ENCODE results near the gene SLC1A2. TPM values are rescaled to one million over a fixed set of nuclear protein-coding genes. Genes with fewer than 3 reads are reported as not detected.

Gene SLC1A2
- total RNA-seq, 4 donors from 2014 or later, result 0.27 to 0.80 (median 0.79) TPM; not detected in 1

- no peak for DNase-seq
- no peak overlapping the region for H3K27ac ChIP-seq
- in situ Hi-C loops (cut with MboI; ENCODE audit: low pct_ligation_motif_present in 1 of 4, low pct_unique_long_range_greater_than_20kb in 1 of 4, low sequenced_read_pairs in 3 of 4), result loop anchor here in 2 of 4 donors (10.0 to 25.0 kb wide), 2 partner anchors 817 to 819 kb away; no protein-coding TSS in a partner anchor
- H3K4me1 ChIP-seq, result peaks cover 0 to 3% (median 0%) of the 10 kb centered on the region in 4 donors
- H3K4me3 ChIP-seq, result no peak overlapping the region
- no peak for TF ChIP-seq EP300 (IDR thresholded peaks at IDR 0.05; ENCODE audit: low read depth)
- TF ChIP-seq CTCF (IDR thresholded peaks at IDR 0.05), result no peak
- TF ChIP-seq POLR2AphosphoS5 (IDR thresholded peaks at IDR 0.05), result no peak
- no peak for TF ChIP-seq POLR2A (IDR thresholded peaks at IDR 0.05)
- intact Hi-C loops (cut with DNase I; ENCODE audit: low total_unique reads), result no loop called here
- H3K9me3 ChIP-seq, result no peaks in the 10 kb centered on the region
- WGBS, 2 donors (ENCODE audit: low coverage in 1 of 2), result 85 to 100% methylated on average over 2 to 7 of the region's 7 CpGs
- H3K27me3 ChIP-seq, result no peaks in the 10 kb centered on the region
- H3K36me3 ChIP-seq, result no peaks in the 10 kb centered on the region
Measured at GRCh38 chr11:35403765-35404387, 15.5 kb downstream of the SLC1A2 start.

- in situ Hi-C loops (cut with MboI; ENCODE audit: low pct_ligation_motif_present in 1 of 4, low pct_unique_long_range_greater_than_20kb in 1 of 4, low sequenced_read_pairs in 3 of 4), result loop anchor here in 2 of 4 donors (10.0 to 25.0 kb wide), 2 partner anchors 816 to 818 kb away; no protein-coding TSS in a partner anchor
- no peaks in the 10 kb centered on the region for H3K27me3 ChIP-seq
- H3K9me3 ChIP-seq, result no peaks in the 10 kb centered on the region
- no peak overlapping the region for H3K27ac ChIP-seq
- intact Hi-C loops (cut with DNase I; ENCODE audit: low total_unique reads), result no loop called here
- H3K36me3 ChIP-seq, result no peaks in the 10 kb centered on the region
- WGBS, 2 donors (ENCODE audit: low coverage in 1 of 2), result 68 to 78% methylated on average over 7 to 9 of the region's 9 CpGs
- DNase-seq, result no peak
- peaks cover 0 to 3% (median 0%) of the 10 kb centered on the region in 4 donors for H3K4me1 ChIP-seq
- H3K4me3 ChIP-seq, result no peak overlapping the region
- no peak for TF ChIP-seq POLR2A (IDR thresholded peaks at IDR 0.05)
- TF ChIP-seq EP300 (IDR thresholded peaks at IDR 0.05; ENCODE audit: low read depth), result no peak
- no peak for TF ChIP-seq POLR2AphosphoS5 (IDR thresholded peaks at IDR 0.05)
- no peak for TF ChIP-seq CTCF (IDR thresholded peaks at IDR 0.05)
Measured at GRCh38 chr11:35402751-35403660, 16.4 kb downstream of the SLC1A2 start.

GRCh38 chr11:35398881-35399280, 20.5 kb downstream of the SLC1A2 start:
- WGBS, 2 donors (ENCODE audit: low coverage in 1 of 2), result 57% methylated on average over 1 of the region's 1 CpG
- no peak for TF ChIP-seq POLR2AphosphoS5 (IDR thresholded peaks at IDR 0.05)
- no peak for TF ChIP-seq CTCF (IDR thresholded peaks at IDR 0.05)
- no peak for TF ChIP-seq EP300 (IDR thresholded peaks at IDR 0.05; ENCODE audit: low read depth)
- no peak for TF ChIP-seq POLR2A (IDR thresholded peaks at IDR 0.05)

GRCh38 chr11:35394941-35395340, 24.4 kb downstream of the SLC1A2 start:
- no peak overlapping the region for H3K4me3 ChIP-seq
- no peaks in the 10 kb centered on the region for H3K9me3 ChIP-seq
- WGBS, 2 donors (ENCODE audit: low coverage in 1 of 2), result 57 to 90% methylated on average over 1 to 5 of the region's 5 CpGs
- no peak for TF ChIP-seq POLR2A (IDR thresholded peaks at IDR 0.05)
- no peak for TF ChIP-seq CTCF (IDR thresholded peaks at IDR 0.05)
- TF ChIP-seq POLR2AphosphoS5 (IDR thresholded peaks at IDR 0.05), result no peak
- TF ChIP-seq EP300 (IDR thresholded peaks at IDR 0.05; ENCODE audit: low read depth), result no peak
- no peak overlapping the region for H3K27ac ChIP-seq
- no peaks in the 10 kb centered on the region for H3K36me3 ChIP-seq
- intact Hi-C loops (cut with DNase I; ENCODE audit: low total_unique reads) (loop anchor here (5.0 to 10.0 kb wide), 2 partner anchors 473 to 810 kb away; no protein-coding TSS in a partner anchor), in situ Hi-C loops (cut with MboI; ENCODE audit: low pct_ligation_motif_present in 1 of 4, low pct_unique_long_range_greater_than_20kb in 1 of 4, low sequenced_read_pairs in 3 of 4) (loop anchor here in 3 of 4 donors (5.0 to 25.0 kb wide), 4 partner anchors 400 to 808 kb away; no protein-coding TSS in a partner anchor)
- peaks cover 5 to 21% (median 13%) of the 10 kb centered on the region in 4 donors for H3K4me1 ChIP-seq
- no peaks in the 10 kb centered on the region for H3K27me3 ChIP-seq
- no peak for DNase-seq

More at GRCh38 chr11:35398881-35399280, 20.5 kb downstream of the SLC1A2 start:
- no peaks in the 10 kb centered on the region for H3K9me3 ChIP-seq
- no peaks in the 10 kb centered on the region for H3K27me3 ChIP-seq
- H3K27ac ChIP-seq, result no peak overlapping the region
- intact Hi-C loops (cut with DNase I; ENCODE audit: low total_unique reads) (loop anchor here (10.0 kb wide), 1 partner anchor 814 kb away; no protein-coding TSS in a partner anchor), in situ Hi-C loops (cut with MboI; ENCODE audit: low pct_ligation_motif_present in 1 of 4, low pct_unique_long_range_greater_than_20kb in 1 of 4, low sequenced_read_pairs in 3 of 4) (loop anchor here in 2 of 4 donors (10.0 to 25.0 kb wide), 2 partner anchors 404 to 812 kb away; no protein-coding TSS in a partner anchor)
- H3K4me3 ChIP-seq, result no peak overlapping the region
- no peaks in the 10 kb centered on the region for H3K36me3 ChIP-seq
- H3K4me1 ChIP-seq, result no peaks in the 10 kb centered on the region
- no peak for DNase-seq
